Liver (tissue), 9 donors: ENCODE measurements around the gene MCTP1. TPM values are rescaled to one million over a fixed set of nuclear protein-coding genes. Genes with fewer than 3 reads are reported as not detected.

ENCODE experiments used
- DNase-seq: peaks from one replicate; pipeline ENCODE4 v3.0.0-alpha.2; 2017; ENCODE audit warnings: low spot score
- H3K27ac ChIP-seq, 2 donors: one replicate each; pipeline ENCODE4 v1.7.0; 2013; ENCODE audit warnings: inconsistent platforms in 2 of 2, low read length in 2 of 2, control low read depth in 1 of 2, low read depth in 1 of 2, mild to moderate bottlenecking in 1 of 2
- H3K27me3 ChIP-seq, 4 donors: one replicate each; pipeline versions ENCODE4 v1.6.1 to v1.7.0; 2013; ENCODE audit warnings: low read length in 3 of 4, inconsistent platforms in 1 of 4, mild to moderate bottlenecking in 1 of 4, moderate library complexity in 1 of 4; ENCODE audit not compliant: control insufficient read depth in 4 of 4, insufficient read depth in 4 of 4
- H3K36me3 ChIP-seq, 4 donors: one replicate each; pipeline versions ENCODE4 v1.6.1 to v1.7.0; 2013; ENCODE audit warnings: low read length in 3 of 4, mild to moderate bottlenecking in 3 of 4, low read depth in 1 of 4, moderate library complexity in 1 of 4; ENCODE audit not compliant: control insufficient read depth in 4 of 4, insufficient read depth in 3 of 4
- H3K4me1 ChIP-seq, 4 donors: one replicate each; pipeline versions ENCODE4 v1.6.1 to v1.7.0; 2013; ENCODE audit warnings: low read length in 3 of 4, mild to moderate bottlenecking in 3 of 4, moderate library complexity in 1 of 4; ENCODE audit not compliant: control insufficient read depth in 4 of 4, insufficient read depth in 4 of 4
- H3K4me3 ChIP-seq, 3 donors: one replicate each; pipeline versions ENCODE4 v1.6.1 to v1.7.0; 2013; ENCODE audit warnings: low read length in 3 of 3, control low read depth in 1 of 3, low read depth in 1 of 3, mild to moderate bottlenecking in 1 of 3
- H3K9ac ChIP-seq, 2 donors: one replicate each; pipeline ENCODE4 v1.7.0; 2013; ENCODE audit warnings: low read length in 2 of 2, mild to moderate bottlenecking in 2 of 2, moderate library complexity in 2 of 2, control low read depth in 1 of 2, low read depth in 1 of 2
- H3K9me3 ChIP-seq, 4 donors: one replicate each; pipeline versions ENCODE4 v1.6.1 to v1.7.0; 2013; ENCODE audit warnings: low read length in 3 of 4; ENCODE audit not compliant: control insufficient read depth in 4 of 4
- EGR1 ChIP-seq, 2 donors: IDR thresholded peaks; 2 replicates each; pipeline ENCODE4 v1.6.1; 2016 to 2018; ENCODE audit warnings: antibody characterized with exemption in 2 of 2, low read depth in 2 of 2
- FOXA1 ChIP-seq: IDR thresholded peaks from 2 replicates; pipeline ENCODE4 v1.6.1; 2016; ENCODE audit warnings: antibody characterized with exemption
- FOXA2 ChIP-seq: IDR thresholded peaks from 2 replicates; pipeline ENCODE4 v1.6.1; 2016; ENCODE audit warnings: antibody characterized with exemption
- GABPA ChIP-seq, 2 donors: IDR thresholded peaks in 1 of 2; conservative IDR thresholded peaks in 1 of 2; 2 replicates each; pipeline ENCODE4 v1.6.1; 2016; ENCODE audit warnings: antibody characterized with exemption in 2 of 2, mild to moderate bottlenecking in 1 of 2, moderate library complexity in 1 of 2
- HNF4A ChIP-seq, 2 donors: conservative IDR thresholded peaks; 2 replicates each; pipeline ENCODE4 v1.6.1; 2016; ENCODE audit warnings: antibody characterized with exemption in 2 of 2, mild to moderate bottlenecking in 2 of 2
- HNF4G ChIP-seq: IDR thresholded peaks from 2 replicates; pipeline ENCODE4 v1.6.1; 2016; ENCODE audit warnings: antibody characterized with exemption
- JUND ChIP-seq, 2 donors: IDR thresholded peaks; 2 replicates each; pipeline ENCODE4 v1.6.1; 2016; ENCODE audit warnings: antibody characterized with exemption in 2 of 2
- RAD21 ChIP-seq, 2 donors: IDR thresholded peaks; 2 replicates each; pipeline ENCODE4 v1.6.1; 2016; ENCODE audit warnings: antibody characterized with exemption in 2 of 2, mild to moderate bottlenecking in 2 of 2
- RXRA ChIP-seq, 2 donors: IDR thresholded peaks; 2 replicates each; pipeline ENCODE4 v1.6.1; 2017 to 2018; ENCODE audit warnings: antibody characterized with exemption in 2 of 2, mild to moderate bottlenecking in 1 of 2
- SP1 ChIP-seq: IDR thresholded peaks from 2 replicates; pipeline ENCODE4 v1.6.1; 2018; ENCODE audit warnings: antibody characterized with exemption, mild to moderate bottlenecking
- TAF1 ChIP-seq: conservative IDR thresholded peaks from 2 replicates; pipeline ENCODE4 v1.6.1; 2016; ENCODE audit warnings: antibody characterized with exemption, mild to moderate bottlenecking
- YY1 ChIP-seq: IDR thresholded peaks from 2 replicates; pipeline ENCODE4 v1.6.1; 2016; ENCODE audit warnings: antibody characterized with exemption, mild to moderate bottlenecking
- WGBS: extraction: QIAGEN DNeasy Blood & Tissue Kit; methylation state at CpG from one replicate; pipeline ENCODE4 v1.1.7; 2013; 5-methylcytosine and 5-hydroxymethylcytosine counted together
- polyA plus RNA-seq, 2 donors: library from polyadenylated mRNA; stranded (reverse) in 1 of 2; unstranded in 1 of 2; fragments of 200-250 nt in 1 of 2; fragments of >200 nt in 1 of 2; fragmentation: Nextera tagmentation in 1 of 2; extraction: Ambion mirVana in 1 of 2; gene quantifications; one replicate each; pipeline versions ENCODE4 v1.2.1 to v1.2.3, GENCODE V29; 2013 to 2015
- total RNA-seq, 2 donors: library from RNA; depleted of rRNA; stranded (reverse); fragments of >200 nt; gene quantifications; one replicate each; pipeline ENCODE4 v1.2.3, GENCODE V29; 2014
- TF ChIP-seq, protein P1 (sequence below): fragments of 150-350 bp; IDR thresholded peaks from 2 replicates; pipeline ENCODE4 v1.5.1; 2017; ENCODE audit warnings: improper control_type of control experiment, low read depth, low read length; ENCODE audit not compliant: missing input control
- TF ChIP-seq, protein P2 (sequence below): IDR thresholded peaks from 2 replicates; pipeline ENCODE4 v1.6.1; 2016; ENCODE audit warnings: antibody characterized with exemption
- TF ChIP-seq, protein P3 (sequence below): IDR thresholded peaks from 2 replicates; pipeline ENCODE4 v1.6.1; 2016; ENCODE audit warnings: antibody characterized with exemption
- TF ChIP-seq, protein P4 (sequence below): IDR thresholded peaks from 2 replicates; pipeline ENCODE4 v1.6.1; 2016; ENCODE audit warnings: antibody characterized with exemption, mild to moderate bottlenecking
- TF ChIP-seq, protein P5 (sequence below): IDR thresholded peaks from 2 replicates; pipeline ENCODE4 v1.6.1; 2016; ENCODE audit warnings: antibody characterized with exemption
- donor health status: healthy.
- donor health status: healthy.
- donor health status: healthy.
- donor health status: healthy.
- donor health status: healthy.

The MCTP1 gene
- total and polyA plus RNA-seq, 4 donors, result 0.67 to 7.6 (median 4.3) TPM

DNA sequence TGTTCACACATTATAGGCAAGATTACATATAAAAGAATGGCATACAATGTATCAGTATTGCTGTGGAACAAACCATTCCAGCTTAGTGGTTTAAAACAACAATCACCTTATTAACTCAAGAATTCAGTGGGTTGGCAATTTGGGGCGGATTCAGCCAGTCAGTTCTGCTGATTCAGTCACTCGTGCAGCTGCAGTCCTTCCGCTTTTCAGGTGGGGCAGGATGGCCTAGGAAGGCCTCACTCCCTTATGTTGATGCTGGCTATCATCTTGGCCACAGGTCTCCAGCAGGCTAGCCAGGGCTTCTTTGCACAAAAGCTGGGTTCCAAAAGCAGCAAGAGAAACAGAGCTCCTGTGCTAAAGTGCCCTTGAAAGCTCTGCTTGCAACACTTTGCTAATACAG, 150.6 kb downstream of the MCTP1 start:
- 72% methylated on average over 3 of the region's 3 CpGs for WGBS
- no peak for DNase-seq
- H3K27ac ChIP-seq, result no peak overlapping the region
- no peak overlapping the region for H3K9ac ChIP-seq
- H3K4me3 ChIP-seq, result no peak overlapping the region
- H3K4me1 ChIP-seq, result no peaks in the 10 kb centered on the region
- H3K27me3 ChIP-seq, result no peaks in the 10 kb centered on the region
- no peaks in the 10 kb centered on the region for H3K36me3 ChIP-seq
- H3K9me3 ChIP-seq, result no peaks in the 10 kb centered on the region
- TF ChIP-seq FOXA1 (no peak), JUND (IDR thresholded peaks at IDR 0.05) (no peak), HNF4A (conservative IDR thresholded peaks at IDR 0.05) (no peak), SP1 (no peak), EGR1 (IDR thresholded peaks at IDR 0.05; ENCODE audit: low read depth in 2 of 2) (no peak), HNF4G (no peak), RXRA (IDR thresholded peaks at IDR 0.05) (no peak), YY1 (no peak), FOXA2 (no peak), RAD21 (IDR thresholded peaks at IDR 0.05) (no peak), GABPA (IDR thresholded peaks at IDR 0.05 in 1 of 2, conservative IDR thresholded peaks at IDR 0.05 in 1 of 2) (no peak), TAF1 (no peak)
- TF ChIP-seq, protein P1, sequence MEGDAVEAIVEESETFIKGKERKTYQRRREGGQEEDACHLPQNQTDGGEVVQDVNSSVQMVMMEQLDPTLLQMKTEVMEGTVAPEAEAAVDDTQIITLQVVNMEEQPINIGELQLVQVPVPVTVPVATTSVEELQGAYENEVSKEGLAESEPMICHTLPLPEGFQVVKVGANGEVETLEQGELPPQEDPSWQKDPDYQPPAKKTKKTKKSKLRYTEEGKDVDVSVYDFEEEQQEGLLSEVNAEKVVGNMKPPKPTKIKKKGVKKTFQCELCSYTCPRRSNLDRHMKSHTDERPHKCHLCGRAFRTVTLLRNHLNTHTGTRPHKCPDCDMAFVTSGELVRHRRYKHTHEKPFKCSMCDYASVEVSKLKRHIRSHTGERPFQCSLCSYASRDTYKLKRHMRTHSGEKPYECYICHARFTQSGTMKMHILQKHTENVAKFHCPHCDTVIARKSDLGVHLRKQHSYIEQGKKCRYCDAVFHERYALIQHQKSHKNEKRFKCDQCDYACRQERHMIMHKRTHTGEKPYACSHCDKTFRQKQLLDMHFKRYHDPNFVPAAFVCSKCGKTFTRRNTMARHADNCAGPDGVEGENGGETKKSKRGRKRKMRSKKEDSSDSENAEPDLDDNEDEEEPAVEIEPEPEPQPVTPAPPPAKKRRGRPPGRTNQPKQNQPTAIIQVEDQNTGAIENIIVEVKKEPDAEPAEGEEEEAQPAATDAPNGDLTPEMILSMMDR, result no peak
- TF ChIP-seq, protein P2, sequence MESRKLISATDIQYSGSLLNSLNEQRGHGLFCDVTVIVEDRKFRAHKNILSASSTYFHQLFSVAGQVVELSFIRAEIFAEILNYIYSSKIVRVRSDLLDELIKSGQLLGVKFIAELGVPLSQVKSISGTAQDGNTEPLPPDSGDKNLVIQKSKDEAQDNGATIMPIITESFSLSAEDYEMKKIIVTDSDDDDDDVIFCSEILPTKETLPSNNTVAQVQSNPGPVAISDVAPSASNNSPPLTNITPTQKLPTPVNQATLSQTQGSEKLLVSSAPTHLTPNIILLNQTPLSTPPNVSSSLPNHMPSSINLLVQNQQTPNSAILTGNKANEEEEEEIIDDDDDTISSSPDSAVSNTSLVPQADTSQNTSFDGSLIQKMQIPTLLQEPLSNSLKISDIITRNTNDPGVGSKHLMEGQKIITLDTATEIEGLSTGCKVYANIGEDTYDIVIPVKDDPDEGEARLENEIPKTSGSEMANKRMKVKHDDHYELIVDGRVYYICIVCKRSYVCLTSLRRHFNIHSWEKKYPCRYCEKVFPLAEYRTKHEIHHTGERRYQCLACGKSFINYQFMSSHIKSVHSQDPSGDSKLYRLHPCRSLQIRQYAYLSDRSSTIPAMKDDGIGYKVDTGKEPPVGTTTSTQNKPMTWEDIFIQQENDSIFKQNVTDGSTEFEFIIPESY, result no peak
- TF ChIP-seq, protein P3, sequence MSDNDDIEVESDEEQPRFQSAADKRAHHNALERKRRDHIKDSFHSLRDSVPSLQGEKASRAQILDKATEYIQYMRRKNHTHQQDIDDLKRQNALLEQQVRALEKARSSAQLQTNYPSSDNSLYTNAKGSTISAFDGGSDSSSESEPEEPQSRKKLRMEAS, result no peak
- TF ChIP-seq, protein P4, sequence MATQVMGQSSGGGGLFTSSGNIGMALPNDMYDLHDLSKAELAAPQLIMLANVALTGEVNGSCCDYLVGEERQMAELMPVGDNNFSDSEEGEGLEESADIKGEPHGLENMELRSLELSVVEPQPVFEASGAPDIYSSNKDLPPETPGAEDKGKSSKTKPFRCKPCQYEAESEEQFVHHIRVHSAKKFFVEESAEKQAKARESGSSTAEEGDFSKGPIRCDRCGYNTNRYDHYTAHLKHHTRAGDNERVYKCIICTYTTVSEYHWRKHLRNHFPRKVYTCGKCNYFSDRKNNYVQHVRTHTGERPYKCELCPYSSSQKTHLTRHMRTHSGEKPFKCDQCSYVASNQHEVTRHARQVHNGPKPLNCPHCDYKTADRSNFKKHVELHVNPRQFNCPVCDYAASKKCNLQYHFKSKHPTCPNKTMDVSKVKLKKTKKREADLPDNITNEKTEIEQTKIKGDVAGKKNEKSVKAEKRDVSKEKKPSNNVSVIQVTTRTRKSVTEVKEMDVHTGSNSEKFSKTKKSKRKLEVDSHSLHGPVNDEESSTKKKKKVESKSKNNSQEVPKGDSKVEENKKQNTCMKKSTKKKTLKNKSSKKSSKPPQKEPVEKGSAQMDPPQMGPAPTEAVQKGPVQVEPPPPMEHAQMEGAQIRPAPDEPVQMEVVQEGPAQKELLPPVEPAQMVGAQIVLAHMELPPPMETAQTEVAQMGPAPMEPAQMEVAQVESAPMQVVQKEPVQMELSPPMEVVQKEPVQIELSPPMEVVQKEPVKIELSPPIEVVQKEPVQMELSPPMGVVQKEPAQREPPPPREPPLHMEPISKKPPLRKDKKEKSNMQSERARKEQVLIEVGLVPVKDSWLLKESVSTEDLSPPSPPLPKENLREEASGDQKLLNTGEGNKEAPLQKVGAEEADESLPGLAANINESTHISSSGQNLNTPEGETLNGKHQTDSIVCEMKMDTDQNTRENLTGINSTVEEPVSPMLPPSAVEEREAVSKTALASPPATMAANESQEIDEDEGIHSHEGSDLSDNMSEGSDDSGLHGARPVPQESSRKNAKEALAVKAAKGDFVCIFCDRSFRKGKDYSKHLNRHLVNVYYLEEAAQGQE, result no peak
- TF ChIP-seq, protein P5, sequence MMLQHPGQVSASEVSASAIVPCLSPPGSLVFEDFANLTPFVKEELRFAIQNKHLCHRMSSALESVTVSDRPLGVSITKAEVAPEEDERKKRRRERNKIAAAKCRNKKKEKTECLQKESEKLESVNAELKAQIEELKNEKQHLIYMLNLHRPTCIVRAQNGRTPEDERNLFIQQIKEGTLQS, result no peak

DNA sequence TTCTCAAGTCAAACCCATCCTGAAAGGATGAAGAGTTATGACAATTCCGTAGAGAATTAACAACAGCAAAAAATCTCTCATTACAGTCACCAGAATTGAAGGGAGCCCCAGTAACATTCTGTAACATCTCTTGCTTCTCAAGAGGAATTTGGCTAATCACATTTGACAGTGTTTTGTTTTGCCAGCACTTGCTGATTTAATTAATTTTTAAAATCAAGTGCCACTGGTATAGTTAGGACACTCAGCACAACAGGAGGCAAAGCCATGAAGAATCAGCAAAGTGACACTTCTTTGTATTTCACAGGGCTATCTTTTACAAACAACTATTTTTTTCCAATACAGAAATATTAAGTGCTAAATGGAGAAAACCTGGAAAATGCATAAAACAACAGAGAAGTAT, 152.8 kb downstream of the MCTP1 start:
- Histone ChIP-seq H3K36me3 (no peaks in the 10 kb centered on the region), H3K4me3 (no peak overlapping the region), H3K27ac (no peak overlapping the region), H3K9me3 (no peaks in the 10 kb centered on the region), H3K9ac (no peak overlapping the region), H3K27me3 (no peaks in the 10 kb centered on the region), H3K4me1 (no peaks in the 10 kb centered on the region)
- no peak for DNase-seq
- TF ChIP-seq, protein P2, result no peak
- TF ChIP-seq FOXA2, result no peak
- TF ChIP-seq, protein P1, result no peak
- TF ChIP-seq RAD21 (IDR thresholded peaks at IDR 0.05), result no peak
- TF ChIP-seq, protein P5, result no peak
- TF ChIP-seq SP1, result no peak
- TF ChIP-seq, protein P3, result no peak
- TF ChIP-seq HNF4A (conservative IDR thresholded peaks at IDR 0.05), result no peak
- TF ChIP-seq EGR1 (IDR thresholded peaks at IDR 0.05; ENCODE audit: low read depth in 2 of 2), result no peak
- no peak for TF ChIP-seq FOXA1
- TF ChIP-seq YY1, result no peak
- TF ChIP-seq GABPA (IDR thresholded peaks at IDR 0.05 in 1 of 2, conservative IDR thresholded peaks at IDR 0.05 in 1 of 2), result no peak
- no peak for TF ChIP-seq JUND (IDR thresholded peaks at IDR 0.05)
- no peak for TF ChIP-seq RXRA (IDR thresholded peaks at IDR 0.05)
- no peak for TF ChIP-seq TAF1
- no peak for TF ChIP-seq HNF4G
- 61% methylated on average over 1 of the region's 1 CpG for WGBS
